Mucosa of gallbladder (tissue), 1 donor: ENCODE results near the gene ARHGAP22. TPM values are rescaled to one million over a fixed set of nuclear protein-coding genes. Genes with fewer than 3 reads are reported as not detected.

Experiments used
- DNase-seq: peaks from one replicate; pipeline ENCODE4 v3.0.0-alpha.2; 2020; ENCODE audit warnings: low spot score
- total RNA-seq: library from RNA; stranded (reverse); gene quantifications from one replicate; pipeline ENCODE4 v1.2.1, GENCODE V29; 2021
- donor health status: DM: no; HTN: no; CAD: no.

Gene ARHGAP22
- total RNA-seq, 1 donor from 2014 or later, result 8.8 TPM

DNA sequence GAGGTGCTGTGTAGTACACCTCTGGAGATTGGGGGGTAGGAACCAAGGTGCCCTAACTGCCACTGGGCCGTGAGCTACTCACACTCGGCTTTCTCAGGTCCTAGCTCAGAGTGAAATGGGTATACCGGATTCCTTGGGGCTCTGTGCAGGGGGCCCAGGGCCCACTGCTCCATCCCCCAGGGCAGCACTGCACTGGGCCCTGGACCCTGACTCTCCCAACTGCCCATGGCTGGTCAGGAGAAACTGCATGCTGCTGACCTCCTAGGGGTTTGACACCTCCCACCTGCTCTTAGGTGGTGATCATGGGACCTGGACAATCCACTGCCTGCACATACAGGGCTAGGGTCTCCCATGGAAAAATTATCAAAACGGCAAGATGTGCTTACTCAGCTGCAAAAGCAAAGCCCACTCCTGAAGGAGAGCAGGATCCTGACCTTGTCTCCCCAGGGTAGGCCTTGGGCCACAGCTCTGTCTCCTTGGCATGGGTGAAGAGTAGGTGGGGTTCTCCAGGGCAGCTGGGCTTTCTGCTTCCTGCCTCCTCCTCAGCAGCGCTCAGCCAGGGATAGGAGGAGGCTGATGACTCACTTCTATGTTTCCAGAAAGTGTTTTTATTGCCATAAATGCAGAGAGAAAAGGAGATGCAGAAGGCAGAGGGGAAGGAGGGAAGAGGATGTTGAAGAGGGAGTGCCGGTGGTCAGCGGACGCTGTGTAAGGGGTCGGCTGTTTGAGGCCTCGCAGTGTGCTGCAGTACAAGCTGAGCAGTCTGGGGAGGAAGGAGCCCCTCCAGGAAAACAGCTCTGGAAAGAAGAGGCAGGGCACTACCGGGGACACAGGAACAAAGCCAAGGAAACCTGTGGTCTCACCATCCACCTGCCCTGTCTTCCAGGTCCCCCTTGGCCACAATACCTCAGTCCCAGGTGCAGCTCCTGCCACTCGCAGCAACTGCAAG, 107.8 kb downstream of the ARHGAP22 start:
- no peak for DNase-seq

DNA sequence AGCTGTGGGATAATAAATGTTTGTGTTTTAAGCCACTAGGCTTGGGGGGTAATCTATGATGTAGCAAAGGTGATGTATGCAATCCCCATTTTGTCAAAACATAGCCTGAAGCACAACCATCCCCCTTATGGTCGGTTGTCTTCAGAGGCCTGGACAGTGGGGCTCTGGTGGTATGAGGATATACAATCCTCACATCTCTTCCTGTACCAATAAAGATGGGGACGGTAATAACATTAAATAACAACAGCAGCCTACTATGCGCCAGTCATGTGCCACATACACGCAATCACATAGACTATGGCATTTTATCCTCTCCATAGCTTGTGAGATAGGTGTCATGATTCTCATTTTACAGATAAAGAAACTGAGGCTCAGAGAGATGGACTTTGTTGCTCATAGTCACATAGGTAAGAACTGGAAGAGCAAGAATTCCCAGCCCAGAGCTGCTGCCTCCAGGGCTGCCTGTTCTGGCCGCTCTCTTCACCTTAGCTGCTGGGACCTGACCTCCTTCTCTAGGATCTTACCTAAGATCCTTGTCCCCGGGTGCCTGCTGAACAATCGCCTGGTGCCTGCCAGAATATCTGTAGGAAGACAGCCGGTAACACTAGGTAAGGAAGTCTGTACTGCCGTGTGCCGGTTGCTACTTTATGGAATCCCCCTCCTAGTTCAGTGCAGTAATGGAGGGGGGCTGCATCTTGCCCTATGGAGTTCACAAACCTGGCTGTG, 108.6 kb downstream of the ARHGAP22 start:
- no peak for DNase-seq

DNA sequence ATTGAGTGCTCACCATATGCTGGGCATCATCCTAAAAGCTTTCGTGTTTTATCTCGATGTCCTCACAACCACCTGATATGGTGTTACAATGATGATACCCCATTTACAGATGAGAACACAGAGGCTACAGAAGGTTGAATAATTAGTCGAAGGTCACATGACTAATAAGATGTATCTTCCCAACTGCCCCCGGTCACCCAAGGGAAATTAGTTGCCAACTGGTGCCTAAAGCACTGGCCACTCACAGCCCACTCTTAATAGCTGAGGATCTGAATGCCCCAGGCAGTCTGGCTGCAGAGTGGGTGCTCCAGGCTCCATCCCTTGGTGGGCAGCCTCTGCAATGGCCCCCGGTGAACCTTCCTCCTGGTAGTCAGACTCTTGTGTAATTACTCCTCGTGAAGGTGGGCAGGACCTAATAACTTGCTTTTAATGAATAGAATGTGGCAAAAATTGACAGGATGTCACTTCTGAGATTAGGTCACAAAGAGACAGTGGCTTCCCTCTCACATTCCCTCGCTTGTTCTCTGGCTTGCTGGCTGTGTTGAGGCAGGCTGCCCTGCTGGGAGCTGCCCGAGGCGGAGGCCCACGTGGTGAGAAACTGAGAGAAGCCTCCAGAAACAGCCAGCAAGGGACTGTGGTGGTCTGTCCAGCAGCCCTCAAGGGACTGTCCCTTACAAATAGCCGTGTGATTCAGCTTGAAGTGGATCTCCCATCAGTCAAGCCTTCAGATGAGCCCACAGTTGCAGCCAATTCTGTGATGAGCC, 109.4 kb downstream of the ARHGAP22 start:
- no peak for DNase-seq

DNA sequence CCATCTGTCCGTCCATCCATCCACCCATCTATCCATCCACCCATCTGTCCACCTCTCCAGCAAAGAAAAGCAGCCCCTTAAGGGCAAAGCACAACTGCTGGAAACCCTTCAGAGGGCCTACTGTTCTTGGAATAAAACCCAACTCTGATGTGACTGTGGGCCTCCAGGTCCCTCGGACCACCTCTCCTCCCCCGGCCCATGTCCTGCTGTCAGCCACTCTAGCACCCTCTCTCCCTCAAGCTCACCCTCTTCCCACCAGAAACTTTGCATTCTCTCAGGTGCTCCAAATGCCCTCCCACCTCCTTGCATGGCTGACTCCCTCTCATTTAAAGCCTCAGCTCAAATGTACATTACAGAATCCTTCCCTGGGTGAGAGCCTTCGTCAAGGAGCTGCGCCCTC, 110.3 kb downstream of the ARHGAP22 start:
- DNase-seq, result no peak

DNA sequence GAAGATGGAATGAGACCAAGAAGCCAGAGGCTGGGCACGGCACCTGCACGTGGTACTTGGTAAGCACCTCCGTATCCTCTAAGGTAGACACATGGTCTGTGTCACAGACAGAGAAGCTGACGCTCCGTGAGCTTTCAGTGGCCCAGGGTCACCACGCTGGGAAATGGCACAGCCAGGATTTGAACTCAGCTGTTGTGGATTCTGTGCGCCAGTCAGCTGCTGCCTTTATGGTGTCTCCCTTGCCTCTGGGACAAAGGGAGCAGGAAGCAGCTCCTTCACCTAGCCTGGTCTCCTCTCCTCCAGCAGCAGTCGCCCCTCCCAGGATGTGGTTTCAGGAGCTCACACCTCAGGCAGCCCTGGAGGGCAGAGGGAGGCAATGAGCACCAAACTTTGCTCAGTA, 110.8 kb downstream of the ARHGAP22 start:
- no peak for DNase-seq

DNA sequence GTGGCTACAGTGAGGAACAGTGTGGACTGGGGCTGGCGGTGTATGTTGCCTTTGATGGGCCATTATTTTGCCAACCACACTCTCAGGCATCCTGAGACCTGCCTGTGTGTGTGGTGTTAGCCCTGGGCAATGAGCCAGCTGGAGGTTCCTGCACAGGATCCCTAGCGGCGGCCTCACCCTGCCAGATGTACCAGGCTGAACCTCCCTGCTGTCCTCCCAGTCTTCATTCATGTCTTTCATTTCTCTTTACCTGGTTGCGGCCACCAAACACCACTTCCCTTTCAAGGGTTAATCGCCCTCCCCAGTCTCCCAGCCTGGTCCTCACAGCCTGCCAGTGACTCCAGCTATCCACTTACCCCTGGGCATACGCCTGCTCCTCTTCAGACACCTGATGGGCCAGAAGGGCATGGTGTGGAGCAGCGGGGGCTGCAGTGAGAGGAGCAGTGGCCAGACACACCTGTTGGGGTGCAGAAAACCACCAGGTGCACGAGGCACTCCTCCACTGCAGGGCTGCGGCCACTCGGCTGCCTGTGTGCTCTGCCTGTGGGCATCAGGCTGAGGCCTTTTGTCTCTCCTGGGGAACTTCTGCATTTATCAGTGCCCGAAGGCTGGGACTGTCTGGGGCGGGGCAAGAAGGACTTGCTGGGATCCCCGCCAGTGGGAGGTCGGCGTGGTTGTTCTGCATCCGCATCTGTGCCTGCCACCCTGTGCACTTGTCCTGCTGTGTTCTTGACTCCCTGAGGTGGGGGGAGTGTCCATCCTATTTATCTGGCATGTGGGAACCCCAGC, 111.6 kb downstream of the ARHGAP22 start:
- no peak for DNase-seq

DNA sequence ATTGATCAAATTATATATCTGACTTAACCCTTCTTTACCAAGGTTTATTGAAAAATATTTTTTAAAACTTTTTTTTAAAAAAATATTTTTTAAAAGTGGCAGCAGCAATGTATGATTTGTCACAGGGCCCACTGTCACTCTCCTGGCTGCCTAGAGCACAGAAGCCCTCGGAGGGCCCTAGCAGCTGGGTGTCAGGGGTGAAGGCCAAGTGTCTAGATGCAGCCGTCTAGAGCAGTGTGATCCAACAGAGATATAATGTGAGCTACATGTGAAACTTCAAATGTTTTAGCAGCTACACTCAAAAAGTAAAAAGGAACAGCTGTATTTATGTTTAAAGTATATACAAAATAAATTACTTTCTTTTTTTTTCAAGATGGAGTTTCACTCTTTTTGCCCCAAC, 112.7 kb downstream of the ARHGAP22 start:
- DNase-seq, result no peak

DNA sequence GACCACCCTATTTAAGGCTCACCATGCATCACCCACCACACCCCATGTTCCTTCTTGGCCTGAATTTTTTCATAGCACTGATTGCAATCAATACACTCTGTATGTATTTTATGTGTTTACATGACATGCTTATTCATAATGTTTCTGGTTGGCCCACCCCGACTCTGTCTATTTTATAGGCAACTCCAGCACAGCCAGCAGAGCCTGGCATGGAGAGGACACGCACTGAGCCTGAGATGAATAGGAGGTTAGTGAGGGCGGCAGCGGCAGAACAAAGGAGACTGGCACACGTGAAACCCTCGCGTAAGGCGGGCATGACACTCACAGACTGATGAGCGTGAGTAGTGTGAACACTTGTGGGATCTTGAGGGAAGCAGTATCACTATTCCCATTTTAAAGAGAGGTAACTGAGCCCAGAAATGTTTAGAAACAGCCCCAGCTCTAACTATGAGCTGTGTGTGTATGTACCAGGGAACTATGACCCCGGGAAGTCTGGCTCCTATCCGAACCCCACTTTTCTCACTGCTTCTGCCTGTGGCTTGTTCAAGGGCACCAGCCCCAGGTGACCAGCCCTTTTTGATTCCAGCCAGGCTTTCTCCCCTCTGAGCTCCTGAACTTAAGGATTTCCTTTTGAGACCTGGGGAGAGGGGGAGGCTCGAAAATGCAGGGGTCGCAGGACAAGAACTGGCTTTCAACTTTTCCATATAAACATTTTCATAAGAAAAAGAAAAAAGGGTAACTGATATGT, 113.3 kb downstream of the ARHGAP22 start:
- DNase-seq, result no peak

DNA sequence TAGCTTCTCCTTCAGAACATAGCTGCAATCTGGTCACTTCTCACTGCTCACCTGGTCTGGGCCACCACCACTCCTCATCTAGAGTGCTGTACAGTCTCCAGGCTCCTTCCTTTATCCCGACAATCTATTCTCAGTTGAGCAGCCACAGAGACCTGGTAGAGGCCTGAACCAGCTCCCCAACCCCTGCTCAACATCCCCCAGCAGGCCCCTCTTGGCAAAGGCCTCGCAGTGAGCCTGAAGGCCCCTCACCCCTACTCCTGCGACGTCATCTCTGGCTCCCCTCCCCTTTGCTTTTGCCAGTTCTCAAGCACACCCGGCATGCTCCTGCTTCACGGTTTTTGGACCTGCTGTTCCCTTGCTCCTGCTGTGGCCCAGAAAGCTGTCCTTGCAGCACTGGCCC, 113.9 kb downstream of the ARHGAP22 start:
- no peak for DNase-seq

DNA sequence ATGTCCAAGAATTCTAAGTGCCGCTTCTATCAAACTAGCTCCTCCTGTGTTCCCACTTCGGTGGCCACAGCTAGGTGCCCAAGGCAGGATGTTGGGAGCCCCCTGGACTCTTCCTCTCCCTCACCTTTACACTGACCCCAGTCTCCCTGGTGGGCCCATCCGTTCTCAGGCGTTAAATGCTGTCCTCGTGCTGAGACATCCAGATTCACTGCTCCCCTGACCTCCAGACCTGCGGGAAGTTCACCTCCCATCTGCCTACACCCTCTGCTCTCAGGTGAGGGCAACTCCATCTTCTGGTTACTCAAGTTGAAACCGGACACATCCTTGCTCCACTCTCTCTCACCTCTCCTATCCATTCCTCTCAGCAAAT, 114.3 kb downstream of the ARHGAP22 start:
- no peak for DNase-seq

DNA sequence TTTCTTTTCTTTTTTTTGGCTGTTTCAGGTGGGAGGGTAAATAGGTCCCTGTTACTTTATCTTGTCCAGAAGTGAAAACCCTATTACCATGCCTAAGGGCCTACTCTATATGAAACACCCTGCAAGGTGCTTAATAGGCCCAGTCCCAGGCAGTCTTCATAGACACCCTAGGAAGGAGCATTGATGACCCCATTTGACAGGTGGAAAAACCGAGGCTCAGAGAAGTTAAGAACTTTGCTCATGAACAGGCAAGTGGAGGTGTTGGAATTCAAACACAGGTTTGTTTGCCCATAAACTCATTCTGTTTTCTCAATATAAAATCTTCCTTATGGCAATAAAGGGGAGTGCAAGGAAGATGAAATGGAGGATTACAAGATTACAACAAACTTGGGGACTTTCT, 115.8 kb downstream of the ARHGAP22 start:
- no peak for DNase-seq

DNA sequence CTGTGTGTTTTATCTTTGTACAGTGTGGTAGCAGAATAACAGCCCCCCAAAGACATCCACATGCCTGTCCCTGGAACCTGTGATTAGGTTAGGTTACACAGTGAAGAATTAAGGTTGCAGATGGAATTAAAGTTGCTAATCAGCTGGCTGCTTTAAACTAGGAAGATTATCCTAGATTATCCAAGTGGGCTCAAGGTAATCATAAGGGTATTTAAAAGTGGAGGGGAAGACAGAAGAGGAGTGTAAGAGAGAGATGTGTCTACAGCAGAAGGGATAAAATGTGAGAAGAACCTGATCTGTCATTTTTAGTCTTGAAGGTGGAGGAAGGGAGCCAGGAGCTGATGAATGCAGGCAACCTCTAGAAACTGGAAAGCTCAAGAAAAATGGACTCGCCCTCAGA, 117.6 kb downstream of the ARHGAP22 start:
- no peak for DNase-seq

DNA sequence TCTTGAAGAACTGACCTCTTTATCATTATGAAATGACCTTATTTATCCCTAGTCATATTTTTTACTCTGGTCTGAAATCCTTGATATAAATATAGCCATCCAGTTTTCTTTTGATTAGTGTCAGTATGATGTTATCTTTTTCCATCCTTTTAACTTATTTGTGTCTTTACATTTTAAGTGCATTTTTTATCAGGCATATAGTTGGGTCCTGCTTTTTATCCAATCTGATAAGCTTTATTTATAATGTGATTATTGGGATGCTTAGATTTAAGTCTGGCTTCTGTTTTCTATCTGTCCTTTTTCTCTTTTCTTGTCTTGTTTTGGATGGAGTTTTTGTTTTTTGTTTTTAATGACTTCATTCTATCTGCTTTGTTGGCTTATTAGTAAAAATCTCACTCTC, 119.2 kb downstream of the ARHGAP22 start:
- DNase-seq, result no peak

DNA sequence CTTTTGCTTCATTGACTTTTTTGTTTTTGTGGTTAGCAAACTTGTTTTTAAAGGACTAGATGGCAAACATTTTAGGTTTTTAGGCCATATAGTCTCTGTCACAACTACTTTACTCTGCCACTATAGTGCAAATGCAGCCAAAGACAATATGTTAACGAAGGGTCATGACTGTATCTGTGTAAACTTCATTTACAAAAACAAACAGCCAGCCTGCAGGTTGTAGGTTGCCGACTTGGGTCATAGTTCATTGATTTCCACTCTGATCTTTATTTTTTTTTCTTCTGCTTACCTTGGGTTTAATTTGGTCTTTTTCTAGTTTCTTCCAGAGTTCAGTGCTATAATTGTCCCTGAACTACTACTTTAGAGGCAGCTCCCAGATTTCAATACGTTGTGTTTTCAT, 120.0 kb downstream of the ARHGAP22 start:
- DNase-seq, result no peak

DNA sequence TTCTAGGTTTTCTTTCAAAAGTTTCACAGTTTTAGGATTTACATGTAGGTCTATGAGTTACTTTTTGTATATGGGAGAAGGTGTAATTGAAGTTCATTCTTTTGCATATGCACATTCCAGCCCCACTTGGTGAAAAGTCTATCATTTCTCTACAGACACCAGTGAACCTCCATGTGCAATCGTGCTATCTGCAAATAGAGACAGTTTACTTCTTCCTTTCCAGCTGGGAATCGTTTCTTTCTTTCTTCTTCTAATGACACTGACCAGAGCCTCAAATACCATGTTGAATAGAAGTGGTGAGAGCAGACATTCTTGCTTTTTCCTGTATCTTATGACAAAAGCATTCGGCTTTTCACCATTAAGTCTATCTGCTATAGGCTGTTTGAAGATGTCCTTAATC, 122.7 kb downstream of the ARHGAP22 start:
- no peak for DNase-seq

DNA sequence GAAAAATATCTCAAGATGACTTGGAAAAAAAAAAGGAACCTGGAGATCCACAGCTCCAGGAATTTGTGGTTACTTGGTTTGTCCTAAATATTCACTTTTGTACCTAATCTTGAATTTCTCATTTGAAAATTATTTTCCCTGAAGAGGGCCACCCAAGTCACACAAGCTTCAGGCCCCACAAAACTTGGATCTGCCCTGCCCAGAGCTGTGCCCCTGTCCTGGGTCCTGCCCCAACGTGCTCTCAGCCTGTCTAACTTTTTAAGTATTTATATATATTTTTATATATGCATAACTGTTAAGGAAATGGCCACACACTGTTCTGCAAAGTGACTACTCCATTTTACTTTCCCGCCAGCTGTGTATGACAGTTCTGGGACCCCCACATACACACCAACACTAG, 123.5 kb downstream of the ARHGAP22 start:
- no peak for DNase-seq

DNA sequence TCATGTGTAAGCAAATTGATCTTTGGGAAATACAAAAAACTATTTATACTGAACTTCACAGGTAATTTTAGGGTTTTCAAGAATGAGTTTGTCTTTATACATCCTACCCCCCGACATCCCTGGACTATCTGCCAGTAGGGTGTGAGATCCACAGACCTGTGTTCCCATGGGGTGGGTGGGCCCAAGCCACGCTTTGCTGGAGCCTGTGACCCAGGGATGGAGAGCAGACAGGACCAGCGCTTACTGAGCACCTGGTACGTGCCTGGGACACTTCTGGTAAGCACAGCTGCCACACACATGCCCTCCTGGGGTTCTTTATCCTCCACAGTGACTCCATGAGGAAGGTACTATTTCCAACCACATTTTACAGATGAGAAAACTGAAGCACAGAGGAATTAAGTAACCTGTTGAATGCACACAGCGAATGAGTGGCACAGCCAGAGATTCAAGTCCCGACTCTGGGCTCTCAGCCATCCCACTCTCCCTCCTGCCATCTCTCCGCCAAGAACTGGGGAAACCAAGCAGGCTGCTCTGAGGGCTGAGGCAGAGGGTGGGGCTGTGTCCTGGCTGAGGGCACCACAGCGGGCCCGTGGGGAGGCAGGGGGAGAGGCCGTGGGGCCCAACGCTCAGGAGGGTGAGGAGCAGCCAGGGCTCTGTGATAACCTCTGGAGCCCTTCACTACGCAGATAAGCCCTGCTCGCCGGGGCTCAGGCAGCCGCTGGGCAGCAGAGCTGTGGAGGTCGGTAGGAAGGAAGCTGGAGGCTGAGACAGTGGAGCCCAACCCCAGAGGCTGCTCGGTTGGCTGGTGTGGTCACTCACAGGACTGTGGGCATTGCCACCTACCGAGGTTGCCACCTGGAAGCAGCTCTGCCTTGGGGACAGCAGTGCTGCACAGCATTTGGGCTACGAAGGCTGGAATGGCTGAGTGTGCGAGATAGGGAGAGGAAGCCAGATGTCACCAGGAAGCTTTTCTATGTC, 124.2 kb downstream of the ARHGAP22 start:
- no peak for DNase-seq

DNA sequence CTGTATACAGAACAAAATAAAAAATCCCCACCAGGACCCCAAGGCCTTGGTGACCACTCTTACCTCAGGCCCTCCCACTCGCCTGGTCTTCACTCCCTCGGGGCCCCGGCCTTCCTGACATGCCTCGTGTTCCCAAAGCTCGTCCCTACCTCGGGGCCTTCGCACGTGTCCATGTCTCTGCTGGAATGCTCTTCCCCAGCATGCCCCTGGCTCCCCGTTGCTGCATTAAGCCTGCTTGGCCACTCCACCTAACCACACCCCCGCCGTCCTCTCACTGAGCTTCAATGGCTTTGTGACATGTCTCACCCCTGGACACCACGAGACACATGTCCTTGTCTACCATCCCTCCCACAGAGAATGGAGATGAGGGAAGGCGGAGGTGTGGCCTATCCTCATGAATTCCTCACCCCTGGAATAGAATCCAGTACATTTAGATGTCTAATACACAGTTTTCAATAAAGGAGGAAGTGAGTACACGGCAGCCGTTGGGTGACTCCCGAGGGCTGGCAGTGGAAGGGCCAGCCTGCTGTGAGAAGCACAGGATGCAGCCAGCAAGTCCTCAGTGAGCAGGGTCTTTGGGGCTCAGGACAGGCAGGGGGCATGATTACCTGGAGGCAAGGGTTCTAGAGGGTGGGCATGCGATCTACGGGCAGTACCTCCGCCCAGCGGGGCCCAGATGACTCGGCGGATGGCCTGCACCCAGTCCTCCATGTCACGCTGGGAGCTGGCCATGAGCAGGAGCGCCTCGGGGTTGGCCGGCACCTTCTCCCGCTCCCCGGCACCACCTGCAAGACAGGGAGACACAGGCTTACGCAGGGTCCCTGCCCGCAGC, 125.7 kb downstream of the ARHGAP22 start:
- DNase-seq, result no peak

DNA sequence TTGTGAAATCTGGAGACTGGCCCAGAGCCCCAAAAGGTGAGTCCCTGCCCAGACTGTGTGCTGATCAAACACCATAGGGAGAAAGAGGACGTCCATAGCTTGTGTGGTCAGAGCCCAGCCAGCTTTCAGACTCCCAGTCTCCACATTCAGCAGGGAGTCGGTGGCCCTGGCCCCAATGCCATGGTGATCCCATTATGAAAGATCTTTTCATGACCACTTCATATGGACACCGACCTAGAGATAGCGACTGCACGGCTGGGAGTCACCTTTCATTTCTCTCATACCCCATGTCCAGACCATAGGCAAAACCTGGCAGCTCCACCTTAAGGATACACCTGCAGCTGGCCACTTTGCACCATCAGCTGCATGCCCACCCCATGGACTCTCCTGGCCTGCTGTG, 126.4 kb downstream of the ARHGAP22 start:
- DNase-seq, result no peak
